H9 (cell line): Measurements from ENCODE around the gene COL18A1. TPM values are rescaled to one million over a fixed set of nuclear protein-coding genes. Genes with fewer than 3 reads are reported as not detected.
A peak's percentile ranks its signal among the peaks of the same experiment; 100 is the strongest.

Experiments
- DNase-seq: peaks from one replicate; pipeline ENCODE4 v3.0.0-alpha.2; 2017
- H2AFZ ChIP-seq: one replicate; pipeline ENCODE4 v1.6.1; 2013; ENCODE audit warnings: mild to moderate bottlenecking, low read length, control low read depth, moderate library complexity
- H2AK5ac ChIP-seq: 2 replicates; pipeline ENCODE4 v1.6.1; 2013; ENCODE audit warnings: low read length, control low read depth, mixed read lengths; ENCODE audit not compliant: insufficient read length
- H2BK120ac ChIP-seq: one replicate; pipeline ENCODE4 v1.6.1; 2013; ENCODE audit warnings: low read depth, mild to moderate bottlenecking, low read length, control low read depth, inconsistent platforms; ENCODE audit not compliant: poor library complexity, severe bottlenecking
- H2BK12ac ChIP-seq: 2 replicates; pipeline ENCODE4 v1.6.1; 2013; ENCODE audit warnings: low read length, control low read depth, mixed read lengths, low read depth; ENCODE audit not compliant: insufficient read length
- H2BK15ac ChIP-seq: 2 replicates; pipeline ENCODE4 v1.6.1; 2013; ENCODE audit warnings: low read depth, low read length, control low read depth
- H2BK20ac ChIP-seq: one replicate; pipeline ENCODE4 v1.6.1; 2013; ENCODE audit warnings: low read depth, mild to moderate bottlenecking, low read length, control low read depth, inconsistent platforms; ENCODE audit not compliant: poor library complexity, severe bottlenecking
- H2BK5ac ChIP-seq: 2 replicates; pipeline ENCODE4 v1.6.1; 2013; ENCODE audit warnings: low read length, control low read depth, mixed read lengths; ENCODE audit not compliant: insufficient read length
- H3K14ac ChIP-seq: 2 replicates; pipeline ENCODE4 v1.6.1; 2013; ENCODE audit warnings: low read length, control low read depth; ENCODE audit not compliant: insufficient read depth
- H3K18ac ChIP-seq: 2 replicates; pipeline ENCODE4 v1.6.1; 2013; ENCODE audit warnings: low read depth, mild to moderate bottlenecking, mixed read lengths, low read length, control low read depth; ENCODE audit not compliant: insufficient read length
- H3K23ac ChIP-seq: 2 replicates; pipeline ENCODE4 v1.6.1; 2013; ENCODE audit warnings: low read length, control low read depth, mixed read lengths, low read depth; ENCODE audit not compliant: insufficient read length
- H3K23me2 ChIP-seq: 2 replicates; pipeline ENCODE4 v1.6.1; 2013; ENCODE audit warnings: low read depth, mild to moderate bottlenecking, mixed read lengths, low read length, control low read depth; ENCODE audit not compliant: insufficient read length, poor library complexity, severe bottlenecking
- H3K27ac ChIP-seq: 2 replicates; pipeline ENCODE4 v1.5.1; 2013; ENCODE audit warnings: low read length, control low read depth, mixed read lengths, low read depth; ENCODE audit not compliant: insufficient read length
- H3K27me3 ChIP-seq: 2 replicates; pipeline ENCODE4 v1.6.1; 2013; ENCODE audit warnings: low read length, control low read depth, inconsistent platforms; ENCODE audit not compliant: insufficient read depth
- H3K4ac ChIP-seq: 2 replicates; pipeline ENCODE4 v1.6.1; 2013; ENCODE audit warnings: low read depth, mild to moderate bottlenecking, control low read depth, inconsistent platforms, low read length, moderate library complexity
- H3K4me1 ChIP-seq: 2 replicates; pipeline ENCODE4 v1.6.1; 2013; ENCODE audit warnings: low read length, control low read depth, inconsistent platforms; ENCODE audit not compliant: insufficient read depth
- H3K4me2 ChIP-seq: 2 replicates; pipeline ENCODE4 v1.6.1; 2013; ENCODE audit warnings: low read length, control low read depth, mixed read lengths; ENCODE audit not compliant: insufficient read length, insufficient read depth
- H3K56ac ChIP-seq: 2 replicates; pipeline ENCODE4 v1.6.1; 2013; ENCODE audit warnings: low read depth, mild to moderate bottlenecking, mixed read lengths, low read length, control low read depth; ENCODE audit not compliant: insufficient read length
- H3K79me1 ChIP-seq: 2 replicates; pipeline ENCODE4 v1.6.1; 2013; ENCODE audit warnings: low read depth, mild to moderate bottlenecking, moderate library complexity, low read length, control low read depth, inconsistent platforms; ENCODE audit not compliant: insufficient read depth, poor library complexity, severe bottlenecking
- H3K79me2 ChIP-seq: 2 replicates; pipeline ENCODE4 v1.6.1; 2013; ENCODE audit warnings: low read length, control low read depth, inconsistent platforms; ENCODE audit not compliant: insufficient read depth
- H3K9ac ChIP-seq: 2 replicates; pipeline ENCODE4 v1.6.1; 2013; ENCODE audit warnings: low read length, control low read depth, mixed read lengths; ENCODE audit not compliant: insufficient read length; ENCODE audit errors: extremely low read depth
- H3K9me3 ChIP-seq: one replicate; pipeline ENCODE4 v1.6.1; 2013; ENCODE audit warnings: low read depth, low read length, inconsistent platforms; ENCODE audit not compliant: control insufficient read depth
- H3T11ph ChIP-seq: one replicate; pipeline ENCODE4 v1.6.1; 2013; ENCODE audit warnings: mild to moderate bottlenecking, low read length, control low read depth, inconsistent platforms
- H4K20me1 ChIP-seq: one replicate; pipeline ENCODE4 v1.6.1; 2013; ENCODE audit not compliant: control insufficient read depth, insufficient read length, insufficient read depth
- H4K5ac ChIP-seq: 2 replicates; pipeline ENCODE4 v1.6.1; 2013; ENCODE audit warnings: low read depth, mild to moderate bottlenecking, mixed read lengths, low read length, control low read depth; ENCODE audit not compliant: insufficient read length
- H4K8ac ChIP-seq: replicated peaks from 2 replicates; pipeline ENCODE4 v1.6.1; 2013; ENCODE audit warnings: low read length, control low read depth, mixed read lengths, low read depth; ENCODE audit not compliant: insufficient read length
- H4K91ac ChIP-seq: 2 replicates; pipeline ENCODE4 v1.6.1; 2013; ENCODE audit warnings: low read depth, mild to moderate bottlenecking, moderate library complexity, mixed read lengths, low read length, control low read depth; ENCODE audit not compliant: insufficient read length
- H3K27ac Mint-ChIP-seq, 3 experiments: 2 replicates in 2 of 3; 3 replicates in 1 of 3; pipeline ENCODE4 v1.8.0; 2020 to 2021; ENCODE audit warnings: mixed read lengths in 3 of 3, mild to moderate bottlenecking in 1 of 3, moderate library complexity in 1 of 3
- H3K27me3 Mint-ChIP-seq: 2 replicates; pipeline ENCODE4 v1.8.0; 2021; ENCODE audit warnings: low read depth, mild to moderate bottlenecking, moderate library complexity, mixed read lengths
- H3K36me3 Mint-ChIP-seq, 3 experiments: 2 replicates in 2 of 3; 3 replicates in 1 of 3; pipeline ENCODE4 v1.8.0; 2020 to 2021; ENCODE audit warnings: low read depth in 3 of 3, mixed read lengths in 3 of 3; ENCODE audit not compliant: insufficient read depth in 1 of 3
- H3K4me1 Mint-ChIP-seq, 2 experiments: 2 replicates each; pipeline ENCODE4 v1.8.0; 2020; ENCODE audit warnings: mixed read lengths in 2 of 2
- H3K4me3 Mint-ChIP-seq, 2 experiments: 2 replicates in 1 of 2; 3 replicates in 1 of 2; pipeline ENCODE4 v1.8.0; 2020 to 2021; ENCODE audit warnings: mild to moderate bottlenecking in 2 of 2, mixed read lengths in 2 of 2, moderate library complexity in 1 of 2
- H3K9me3 Mint-ChIP-seq, 2 experiments: 2 replicates in 1 of 2; 3 replicates in 1 of 2; pipeline ENCODE4 v1.8.0; 2020; ENCODE audit warnings: mild to moderate bottlenecking in 2 of 2, mixed read lengths in 2 of 2, moderate library complexity in 1 of 2
- CTCF ChIP-seq: fragments of 200-600 bp; sonication (generic); conservative IDR thresholded peaks from 3 replicates; pipeline ENCODE4 v1.8.0; 2021; ENCODE audit warnings: antibody characterized with exemption, mild to moderate bottlenecking
- WGBS: extraction: QIAGEN DNeasy Blood & Tissue Kit; methylation state at CpG from one replicate; pipeline ENCODE4 v1.1.7; 2013; ENCODE audit warnings: missing lambda C conversion rate, low lambda C conversion rate, mixed read lengths; ENCODE audit not compliant: insufficient read length; ENCODE audit errors: extremely low coverage; 5-methylcytosine and 5-hydroxymethylcytosine counted together
- total RNA-seq: library from RNA; stranded (reverse); gene quantifications from 2 replicates; pipeline ENCODE4 v1.2.1, GENCODE V29; 2021

COL18A1 gene
- total RNA-seq, 1 experiment from 2014 or later, result 232 TPM

GRCh38 chr21:45507888-45508508 lies 103.0 kb downstream of the COL18A1 start:
- H3K79me2 ChIP-seq, result no peaks in the 10 kb centered on the region
- H2BK12ac ChIP-seq, result no peak overlapping the region
- no peaks in the 10 kb centered on the region for H3K4me1 ChIP-seq
- H3T11ph ChIP-seq, result no peak overlapping the region
- no peaks in the 10 kb centered on the region for H3K79me1 ChIP-seq
- H4K20me1 ChIP-seq, result no peaks in the 10 kb centered on the region
- H3K27ac ChIP-seq, result no peak overlapping the region
- H4K8ac ChIP-seq, result no peak overlapping the region
- peaks cover 7% of the 10 kb centered on the region; the same call in 1 of the 2 replicates for H3K27me3 Mint-ChIP-seq
- H3K4me1 Mint-ChIP-seq, result peaks cover 0 to 4% of the 10 kb centered on the region in 2 experiments; a peak in 1 of 4 replicates
- H2BK15ac ChIP-seq, result no peak overlapping the region
- H3K4me3 Mint-ChIP-seq, result no peak overlapping the region
- H3K9me3 ChIP-seq, result no peaks in the 10 kb centered on the region
- H3K14ac ChIP-seq, result no peak overlapping the region
- H3K23me2 ChIP-seq, result no peaks in the 10 kb centered on the region
- H2AK5ac ChIP-seq, result no peak overlapping the region
- H3K23ac ChIP-seq, result no peak overlapping the region
- TF ChIP-seq CTCF, result no peak
- no peak overlapping the region for H2BK120ac ChIP-seq
- no peak for DNase-seq
- H3K4me2 ChIP-seq, result no peak overlapping the region
- H3K56ac ChIP-seq, result no peak overlapping the region
- H4K5ac ChIP-seq, result no peak overlapping the region
- no peak overlapping the region for H2BK5ac ChIP-seq
- H2AFZ ChIP-seq, result no peak overlapping the region
- H3K9ac ChIP-seq, result no peak overlapping the region
- H4K91ac ChIP-seq, result no peak overlapping the region
- H3K9me3 Mint-ChIP-seq, result no peaks in the 10 kb centered on the region; a peak in 1 of 5 replicates
- no peak overlapping the region for H3K4ac ChIP-seq
- H3K18ac ChIP-seq, result no peak overlapping the region
- no peak overlapping the region for H2BK20ac ChIP-seq
- no peaks in the 10 kb centered on the region for H3K27me3 ChIP-seq
- H3K36me3 Mint-ChIP-seq, result peaks cover 0 to 40% (median 26%) of the 10 kb centered on the region in 3 experiments; a peak in 6 of 7 replicates
- WGBS, result no CpG with 5 or more reads among the region's 3 CpGs
- peak overlapping the region in 1 of 3 experiments; percentile 25; a peak in 1 of 7 replicates for H3K27ac Mint-ChIP-seq
